Posterior vena cava (tissue), 2 donors: ENCODE measurements around the gene CDX1. TPM values are rescaled to one million over a fixed set of nuclear protein-coding genes. Genes with fewer than 3 reads are reported as not detected.

Experiments
- total RNA-seq, 2 donors: library from RNA; stranded (reverse); fragmentation: NEBNext Ultra II Directional; extraction: Animal tissue kit (Norgen Biotek cat#: 25700); gene quantifications; one replicate each; pipeline ENCODE4 v1.2.1, GENCODE V29; 2021
- donor health status: DM: yes; HTN: yes; CAD: no.
- donor health status: DM: yes; HTN: yes; CAD: no.

CDX1 gene
- total RNA-seq, 2 donors from 2014 or later, result 0.28 TPM; not detected in 1

Other genes starting within 250 kb of the CDX1 start
- not detected for gene PDE6A, start 222.0 kb upstream of the CDX1 start, total RNA-seq
- 10 to 100 TPM; 11.3 to 13.2 TPM for gene SLC26A2, start 206.0 kb upstream of the CDX1 start, total RNA-seq
- 1 to 10 TPM; 3.8 to 4.7 TPM for gene TIGD6, start 166.1 kb upstream of the CDX1 start, total RNA-seq
- 10 to 100 TPM; 23.7 to 24.2 TPM for gene HMGXB3, start 166.0 kb upstream of the CDX1 start, total RNA-seq
- 10 to 100 TPM; 30.8 to 55.1 TPM for gene CSF1R, start 80.2 kb upstream of the CDX1 start, total RNA-seq
- gene PDGFRB, start 10.9 kb upstream of the CDX1 start, total RNA-seq, result 100 to 1,000 TPM; 251 to 394 TPM
- under 1 TPM; 0.14 to 0.19 TPM for gene SLC6A7, start 23.3 kb downstream of the CDX1 start, total RNA-seq
- under 1 TPM; 0.23 to 0.29 TPM for gene CAMK2A, start 123.0 kb downstream of the CDX1 start, total RNA-seq
- 1 to 10 TPM; 1.3 to 1.9 TPM for gene ARSI, start 136.1 kb downstream of the CDX1 start, total RNA-seq
- 10 to 100 TPM; 19.2 to 24.4 TPM for gene TCOF1, start 190.9 kb downstream of the CDX1 start, total RNA-seq
- gene CD74, start 246.1 kb downstream of the CDX1 start, total RNA-seq, result 100 to 1,000 TPM; 279 to 566 TPM